ENCODE measurements around the gene PLA2G12A. TPM values are rescaled to one million over a fixed set of nuclear protein-coding genes. Genes with fewer than 3 reads are reported as not detected.

The PLA2G12A gene
- total and polyA plus RNA-seq, 4 donors, result 24.2 to 36.0 (median 31.3) TPM

DNA sequence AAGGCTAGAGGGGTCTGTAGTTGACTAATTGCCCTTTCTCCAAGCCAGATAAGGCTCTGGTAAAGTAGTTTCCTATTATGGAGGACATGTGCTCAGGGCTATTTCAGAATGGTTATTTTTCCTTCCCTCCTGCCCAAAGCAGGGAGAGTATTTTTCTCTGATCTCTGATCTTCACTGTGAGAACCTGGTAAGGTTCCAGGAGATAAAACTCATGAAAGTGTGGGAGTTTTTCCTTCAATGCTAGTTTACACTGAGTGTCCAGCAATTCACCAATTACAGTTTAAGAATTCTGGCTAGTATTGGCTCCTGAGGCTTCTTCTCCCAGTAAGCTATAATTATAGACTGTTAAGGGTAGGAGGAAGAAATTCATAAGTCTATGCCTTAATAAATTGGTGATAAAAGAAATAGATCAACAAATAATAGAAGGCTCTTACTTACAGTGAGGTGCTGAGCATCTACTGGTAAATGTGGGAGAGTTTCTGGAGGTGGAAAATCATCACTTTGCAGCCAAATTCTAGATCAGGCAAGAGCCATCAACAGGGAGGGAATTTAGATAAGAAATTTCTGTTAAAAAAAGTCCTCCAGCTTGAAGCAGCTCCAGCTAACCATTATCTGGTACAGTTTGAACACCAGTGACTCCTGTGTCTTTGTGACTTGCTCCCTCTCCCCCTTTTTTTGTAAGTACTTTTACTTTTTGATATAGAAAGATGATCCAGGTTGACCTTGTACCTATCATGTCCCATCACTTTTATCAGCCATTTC, 57.5 kb downstream of the PLA2G12A start:
- peaks cover 0 to 6% (median 0%) of the 10 kb centered on the region in 4 donors for H3K9me3 ChIP-seq (ENCODE audit: control insufficient read depth in 4 of 4, insufficient read depth in 3 of 4, low read length in 3 of 4)
- TF ChIP-seq, protein P1, sequence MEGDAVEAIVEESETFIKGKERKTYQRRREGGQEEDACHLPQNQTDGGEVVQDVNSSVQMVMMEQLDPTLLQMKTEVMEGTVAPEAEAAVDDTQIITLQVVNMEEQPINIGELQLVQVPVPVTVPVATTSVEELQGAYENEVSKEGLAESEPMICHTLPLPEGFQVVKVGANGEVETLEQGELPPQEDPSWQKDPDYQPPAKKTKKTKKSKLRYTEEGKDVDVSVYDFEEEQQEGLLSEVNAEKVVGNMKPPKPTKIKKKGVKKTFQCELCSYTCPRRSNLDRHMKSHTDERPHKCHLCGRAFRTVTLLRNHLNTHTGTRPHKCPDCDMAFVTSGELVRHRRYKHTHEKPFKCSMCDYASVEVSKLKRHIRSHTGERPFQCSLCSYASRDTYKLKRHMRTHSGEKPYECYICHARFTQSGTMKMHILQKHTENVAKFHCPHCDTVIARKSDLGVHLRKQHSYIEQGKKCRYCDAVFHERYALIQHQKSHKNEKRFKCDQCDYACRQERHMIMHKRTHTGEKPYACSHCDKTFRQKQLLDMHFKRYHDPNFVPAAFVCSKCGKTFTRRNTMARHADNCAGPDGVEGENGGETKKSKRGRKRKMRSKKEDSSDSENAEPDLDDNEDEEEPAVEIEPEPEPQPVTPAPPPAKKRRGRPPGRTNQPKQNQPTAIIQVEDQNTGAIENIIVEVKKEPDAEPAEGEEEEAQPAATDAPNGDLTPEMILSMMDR (IDR thresholded peaks at IDR 0.05; ENCODE audit: control extremely low read depth, extremely low read depth), result no peak
- no peak for ATAC-seq (ENCODE audit: insufficient read depth, low FRiP score)

DNA sequence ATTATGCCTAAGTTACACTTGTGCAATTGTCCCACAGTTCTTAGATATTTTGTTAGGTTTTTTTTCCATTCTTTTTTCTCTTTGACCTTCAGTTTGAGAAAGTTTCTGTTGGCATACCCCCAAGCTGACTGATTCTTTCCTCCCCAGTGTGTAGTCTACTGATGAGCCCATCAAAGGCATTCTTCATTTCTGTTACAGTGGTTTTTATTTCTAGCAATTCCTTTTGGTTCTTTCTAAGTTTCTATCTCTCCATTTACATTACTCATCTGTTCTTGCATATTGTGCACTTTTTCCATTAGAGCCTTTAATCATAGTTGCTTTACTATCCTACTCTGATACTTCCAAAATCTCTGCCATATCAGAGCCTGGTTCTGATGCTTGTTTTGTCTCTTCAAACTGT, 58.5 kb downstream of the PLA2G12A start:
- DNase-seq (no peak), ATAC-seq (ENCODE audit: insufficient read depth, low FRiP score) (no peak)
- H3K4me3 ChIP-seq, result no peak overlapping the region
- TF ChIP-seq, protein P1 (IDR thresholded peaks at IDR 0.05; ENCODE audit: control extremely low read depth, extremely low read depth), result no peak
- H3K27ac ChIP-seq (ENCODE audit: low read depth in 1 of 2, low read length in 1 of 2), result no peak overlapping the region
- no peaks in the 10 kb centered on the region for H3K4me1 ChIP-seq (ENCODE audit: control insufficient read depth in 5 of 5, insufficient read depth in 5 of 5, low read length in 5 of 5)
- H3K36me3 ChIP-seq (ENCODE audit: control insufficient read depth in 4 of 4, insufficient read depth in 4 of 4, low read length in 4 of 4), result no peaks in the 10 kb centered on the region
- H3K27me3 ChIP-seq (ENCODE audit: control insufficient read depth in 3 of 3, insufficient read depth in 3 of 3, low read length in 2 of 3), result no peaks in the 10 kb centered on the region
- H3K9me3 ChIP-seq (ENCODE audit: control insufficient read depth in 4 of 4, insufficient read depth in 3 of 4, low read length in 3 of 4), result peaks cover 0 to 6% (median 0%) of the 10 kb centered on the region in 4 donors
- no peak overlapping the region for H3K9ac ChIP-seq (ENCODE audit: insufficient read depth in 1 of 2, low read length in 2 of 2)

More for the DNA sequence above, 57.5 kb downstream of the PLA2G12A start:
- Histone ChIP-seq H3K27ac (ENCODE audit: low read depth in 1 of 2, low read length in 1 of 2) (no peak overlapping the region), H3K27me3 (ENCODE audit: control insufficient read depth in 3 of 3, insufficient read depth in 3 of 3, low read length in 2 of 3) (no peaks in the 10 kb centered on the region), H3K36me3 (ENCODE audit: control insufficient read depth in 4 of 4, insufficient read depth in 4 of 4, low read length in 4 of 4) (no peaks in the 10 kb centered on the region), H3K4me3 (no peak overlapping the region), H3K9ac (ENCODE audit: insufficient read depth in 1 of 2, low read length in 2 of 2) (no peak overlapping the region), H3K4me1 (ENCODE audit: control insufficient read depth in 5 of 5, insufficient read depth in 5 of 5, low read length in 5 of 5) (no peaks in the 10 kb centered on the region)
- no peak for DNase-seq

DNA sequence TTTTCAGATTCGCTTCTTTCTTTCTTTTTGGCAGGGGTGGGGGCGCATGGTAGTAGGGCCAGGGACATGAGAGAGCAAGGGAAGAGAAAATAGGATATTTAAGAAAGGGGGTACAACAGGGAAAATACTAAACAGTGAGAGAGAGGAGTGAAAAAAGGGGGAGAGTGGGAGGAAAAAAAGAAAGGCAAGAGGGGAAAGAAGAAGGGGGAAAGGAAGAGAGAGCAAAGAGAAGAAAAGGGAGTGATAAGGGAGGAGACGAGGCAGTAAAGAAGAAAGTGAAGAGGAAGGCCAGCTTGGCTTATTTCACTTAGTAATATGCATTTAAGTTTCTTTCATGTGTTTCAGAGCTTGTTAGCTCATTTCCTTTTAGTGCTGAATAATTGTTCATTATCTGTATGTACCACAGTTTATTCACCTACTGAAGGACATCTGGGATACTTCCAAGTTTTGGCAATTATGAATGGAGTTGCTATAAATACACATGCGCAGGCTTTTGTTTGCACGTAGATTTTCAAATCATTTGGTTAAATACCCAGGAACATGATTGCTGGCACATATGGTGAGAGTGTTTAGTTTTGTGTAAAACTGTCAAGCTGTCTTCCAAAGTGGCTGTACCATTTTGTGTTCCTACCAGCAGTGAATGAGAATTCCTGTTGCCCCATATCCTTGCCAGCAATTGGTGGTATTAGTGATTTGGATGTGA, 63.9 kb downstream of the PLA2G12A start:
- H3K27ac ChIP-seq (ENCODE audit: low read depth in 1 of 2, low read length in 1 of 2), result no peak overlapping the region
- no peaks in the 10 kb centered on the region for H3K27me3 ChIP-seq (ENCODE audit: control insufficient read depth in 3 of 3, insufficient read depth in 3 of 3, low read length in 2 of 3)
- DNase-seq (peak in 1 of 3 donors; percentile 6), ATAC-seq (ENCODE audit: insufficient read depth, low FRiP score) (no peak)
- H3K4me3 ChIP-seq, result no peak overlapping the region
- H3K9ac ChIP-seq (ENCODE audit: insufficient read depth in 1 of 2, low read length in 2 of 2), result no peak overlapping the region
- TF ChIP-seq, protein P1 (IDR thresholded peaks at IDR 0.05; ENCODE audit: control extremely low read depth, extremely low read depth), result no peak
- WGBS, 2 donors, result 74 to 80% methylated on average over 5 of the region's 5 CpGs
- no peaks in the 10 kb centered on the region for H3K4me1 ChIP-seq (ENCODE audit: control insufficient read depth in 5 of 5, insufficient read depth in 5 of 5, low read length in 5 of 5)
- no peaks in the 10 kb centered on the region for H3K9me3 ChIP-seq (ENCODE audit: control insufficient read depth in 4 of 4, insufficient read depth in 3 of 4, low read length in 3 of 4)
- H3K36me3 ChIP-seq (ENCODE audit: control insufficient read depth in 4 of 4, insufficient read depth in 4 of 4, low read length in 4 of 4), result no peaks in the 10 kb centered on the region
